ENCODE results near the gene HOXD3. TPM values are rescaled to one million over a fixed set of nuclear protein-coding genes. Genes with fewer than 3 reads are reported as not detected.

Gene HOXD3
- total and polyA plus RNA-seq, 5 donors from 2014 or later: not detected

DNA sequence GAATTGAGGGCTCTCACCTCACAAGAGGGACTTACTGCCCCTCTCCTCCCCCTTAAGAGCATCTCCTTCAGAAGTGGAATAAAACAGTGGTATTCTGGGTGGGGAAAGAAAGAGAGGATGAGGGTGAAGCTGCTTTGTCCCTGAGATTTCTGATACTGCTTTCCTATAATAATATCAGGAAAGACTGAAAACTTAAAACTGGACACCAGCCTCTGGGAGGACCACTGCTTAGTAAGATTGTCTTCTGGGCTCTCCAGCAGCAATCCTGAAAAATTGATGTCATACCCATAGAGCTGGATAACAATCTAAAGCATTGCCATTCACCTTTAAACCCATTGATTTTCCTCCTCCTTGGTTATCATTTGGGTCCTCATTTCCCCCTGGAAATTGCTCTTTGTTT, 10.5 kb upstream of the HOXD3 start:
- H3K4me1 ChIP-seq (ENCODE audit: control insufficient read depth, insufficient read depth, low read length, poor library complexity, severe bottlenecking): no peaks in the 10 kb centered on the region
- Mint-ChIP-seq H3K27me3 (peaks cover 89% of the 10 kb centered on the region), H3K9me3 (peaks cover 0 to 9% (median 0%) of the 10 kb centered on the region in 7 donors), H3K4me1 (peaks cover 0 to 14% (median 0%) of the 10 kb centered on the region in 4 donors), H3K36me3 (no peaks in the 10 kb centered on the region), H3K27ac (no peak overlapping the region), H3K4me3 (no peak overlapping the region)
- H3K36me3 ChIP-seq (ENCODE audit: control insufficient read depth, insufficient read depth, low read length): no peaks in the 10 kb centered on the region
- no peak overlapping the region for H3K4me3 ChIP-seq (ENCODE audit: low read depth, low read length)
- no peak for DNase-seq
- H3K27ac ChIP-seq (ENCODE audit: insufficient read depth, low read length, poor library complexity, severe bottlenecking): no peak overlapping the region
- H3K9me3 ChIP-seq (ENCODE audit: control insufficient read depth in 2 of 2, low read length in 2 of 2): peaks cover 0 to 4% of the 10 kb centered on the region in 2 experiments
- H3K27me3 ChIP-seq (ENCODE audit: control insufficient read depth, insufficient read depth, low read length): peaks cover 47% of the 10 kb centered on the region
- no peak for ATAC-seq (ENCODE audit: low read depth in 2 of 2)

DNA sequence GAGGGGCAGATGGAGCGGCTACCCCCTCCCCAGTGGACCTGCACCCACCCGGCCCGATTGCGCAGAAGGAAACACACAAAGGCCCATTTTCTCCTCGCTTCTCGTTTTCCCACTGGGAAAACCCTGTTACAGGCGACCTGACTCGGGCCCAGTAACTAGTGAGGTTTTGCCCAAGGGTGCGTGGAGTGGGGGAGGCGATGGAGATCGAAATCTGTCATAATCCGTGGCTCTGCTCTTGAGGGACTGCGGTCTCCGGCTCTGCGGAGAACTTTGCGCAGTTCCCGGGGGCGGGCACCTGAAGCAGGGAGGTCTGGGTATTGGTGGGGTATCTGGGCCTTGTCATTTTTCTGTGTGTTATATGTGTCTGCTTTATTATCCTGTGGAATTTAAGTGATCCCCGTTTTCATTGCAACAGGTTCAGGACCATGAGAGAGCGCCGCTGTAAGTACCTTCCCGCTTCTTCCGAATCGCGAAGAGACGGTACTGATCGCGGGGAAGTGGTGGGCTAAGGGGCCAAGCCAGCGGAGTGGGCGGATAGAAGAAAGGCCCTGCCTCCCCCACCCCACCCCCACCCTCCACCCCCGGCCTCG, 9.8 kb upstream of the HOXD3 start:
- Histone ChIP-seq H3K36me3 (ENCODE audit: control insufficient read depth, insufficient read depth, low read length) (no peaks in the 10 kb centered on the region), H3K4me3 (ENCODE audit: low read depth, low read length) (no peak overlapping the region), H3K27ac (ENCODE audit: insufficient read depth, low read length, poor library complexity, severe bottlenecking) (no peak overlapping the region), H3K9me3 (ENCODE audit: control insufficient read depth in 2 of 2, low read length in 2 of 2) (peaks cover 0 to 4% of the 10 kb centered on the region in 2 experiments), H3K4me1 (ENCODE audit: control insufficient read depth, insufficient read depth, low read length, poor library complexity, severe bottlenecking) (no peaks in the 10 kb centered on the region), H3K27me3 (ENCODE audit: control insufficient read depth, insufficient read depth, low read length) (peaks cover 41% of the 10 kb centered on the region)
- ATAC-seq (ENCODE audit: low read depth in 2 of 2) (no peak), DNase-seq (no peak)
- H3K4me3 Mint-ChIP-seq: no peak overlapping the region
- H3K4me1 Mint-ChIP-seq: peaks cover 0 to 14% (median 0%) of the 10 kb centered on the region in 4 donors
- peaks cover 0 to 9% (median 0%) of the 10 kb centered on the region in 7 donors for H3K9me3 Mint-ChIP-seq
- H3K36me3 Mint-ChIP-seq: no peaks in the 10 kb centered on the region
- H3K27ac Mint-ChIP-seq: peak overlapping the region in 1 of 3 donors; percentile 23
- peaks cover 85% of the 10 kb centered on the region for H3K27me3 Mint-ChIP-seq

DNA sequence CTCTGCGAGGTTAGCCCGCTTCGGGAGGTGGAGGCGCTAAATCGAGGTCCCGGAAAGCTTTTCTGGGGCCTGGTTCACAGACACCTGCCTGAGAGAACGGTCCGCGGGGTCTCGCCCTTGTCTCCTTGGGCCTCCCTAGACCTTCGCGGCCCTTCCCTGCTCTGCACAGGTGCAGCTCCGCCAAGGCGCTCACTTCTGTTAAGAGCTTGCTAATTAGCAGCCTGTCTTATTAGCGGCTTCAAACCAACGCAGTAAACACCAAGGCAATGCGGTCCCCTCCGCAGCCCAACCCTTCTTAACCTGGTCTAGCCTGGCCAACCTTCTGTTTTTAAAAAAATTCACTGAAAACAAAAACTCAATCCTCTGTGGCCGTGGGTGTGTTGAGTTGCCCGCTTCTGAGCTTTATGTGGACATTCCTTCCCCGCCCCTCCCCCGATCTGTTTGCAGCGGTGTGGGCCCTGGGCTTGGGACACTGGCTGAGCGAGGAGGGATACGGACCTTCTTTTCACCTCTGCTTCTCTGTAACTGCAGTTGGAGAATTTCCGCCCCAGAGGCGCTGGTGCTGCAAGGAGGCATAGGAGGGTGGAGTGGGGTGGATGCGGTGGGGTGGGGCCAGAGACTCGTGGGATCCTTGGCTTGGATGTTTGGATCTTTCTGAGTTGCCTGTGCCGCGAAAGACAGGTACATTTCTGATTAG, 9.2 kb upstream of the HOXD3 start:
- no peak for DNase-seq

GRCh38 chr2:176148751-176149421, 8.2 kb upstream of the HOXD3 start:
- Histone ChIP-seq H3K9me3 (ENCODE audit: control insufficient read depth in 2 of 2, low read length in 2 of 2) (peaks cover 0 to 4% of the 10 kb centered on the region in 2 experiments), H3K36me3 (ENCODE audit: control insufficient read depth, insufficient read depth, low read length) (no peaks in the 10 kb centered on the region), H3K4me3 (ENCODE audit: low read depth, low read length) (no peak overlapping the region), H3K27ac (ENCODE audit: insufficient read depth, low read length, poor library complexity, severe bottlenecking) (no peak overlapping the region), H3K27me3 (ENCODE audit: control insufficient read depth, insufficient read depth, low read length) (peaks cover 43% of the 10 kb centered on the region), H3K4me1 (ENCODE audit: control insufficient read depth, insufficient read depth, low read length, poor library complexity, severe bottlenecking) (no peaks in the 10 kb centered on the region)
- H3K4me1 Mint-ChIP-seq: peaks cover 0 to 14% (median 0%) of the 10 kb centered on the region in 4 donors
- H3K9me3 Mint-ChIP-seq: peaks cover 0 to 5% (median 0%) of the 10 kb centered on the region in 7 donors
- no peak overlapping the region for H3K27ac Mint-ChIP-seq
- DNase-seq: no peak
- H3K36me3 Mint-ChIP-seq: no peaks in the 10 kb centered on the region
- H3K27me3 Mint-ChIP-seq: peaks cover 89% of the 10 kb centered on the region
- H3K4me3 Mint-ChIP-seq: no peak overlapping the region
- ATAC-seq (ENCODE audit: low read depth in 2 of 2): no peak

More for the DNA sequence above, 9.2 kb upstream of the HOXD3 start:
- no peak overlapping the region for H3K27ac ChIP-seq (ENCODE audit: insufficient read depth, low read length, poor library complexity, severe bottlenecking)
- H3K4me1 ChIP-seq (ENCODE audit: control insufficient read depth, insufficient read depth, low read length, poor library complexity, severe bottlenecking): no peaks in the 10 kb centered on the region
- H3K27ac Mint-ChIP-seq: no peak overlapping the region
- peaks cover 89% of the 10 kb centered on the region for H3K27me3 Mint-ChIP-seq
- H3K9me3 ChIP-seq (ENCODE audit: control insufficient read depth in 2 of 2, low read length in 2 of 2): peaks cover 0 to 4% of the 10 kb centered on the region in 2 experiments
- H3K4me3 Mint-ChIP-seq: no peak overlapping the region
- H3K36me3 ChIP-seq (ENCODE audit: control insufficient read depth, insufficient read depth, low read length): no peaks in the 10 kb centered on the region
- no peak for ATAC-seq (ENCODE audit: low read depth in 2 of 2)
- no peak overlapping the region for H3K4me3 ChIP-seq (ENCODE audit: low read depth, low read length)
- peaks cover 0 to 14% (median 0%) of the 10 kb centered on the region in 4 donors for H3K4me1 Mint-ChIP-seq
- peaks cover 0 to 8% (median 0%) of the 10 kb centered on the region in 7 donors for H3K9me3 Mint-ChIP-seq
- no peaks in the 10 kb centered on the region for H3K36me3 Mint-ChIP-seq
- H3K27me3 ChIP-seq (ENCODE audit: control insufficient read depth, insufficient read depth, low read length): peaks cover 41% of the 10 kb centered on the region

DNA sequence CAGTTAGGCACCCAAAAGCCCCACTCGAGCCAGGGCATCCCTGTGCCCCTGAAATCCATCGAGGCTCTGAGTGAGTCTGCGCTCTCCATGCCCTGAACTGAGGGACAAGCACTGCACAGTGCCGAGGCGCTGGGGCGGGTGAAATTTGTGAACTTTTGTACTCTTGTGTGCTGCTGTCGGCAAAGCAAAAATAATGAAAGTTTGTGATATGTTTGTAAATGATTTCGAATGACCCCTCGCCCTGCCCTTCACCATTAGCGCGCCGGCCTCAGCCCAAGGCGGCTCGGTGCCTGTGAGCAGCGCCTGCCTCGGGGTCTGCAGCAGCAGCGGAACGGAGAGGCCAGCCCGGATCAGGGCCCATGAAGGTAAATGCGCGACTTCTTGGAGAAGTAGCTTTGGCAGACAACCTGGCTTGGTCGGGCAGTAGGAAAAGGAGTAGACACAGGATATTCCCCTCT, 7.6 kb upstream of the HOXD3 start:
- no peak for ATAC-seq (ENCODE audit: low read depth in 2 of 2)
- Histone ChIP-seq H3K27me3 (ENCODE audit: control insufficient read depth, insufficient read depth, low read length) (peaks cover 47% of the 10 kb centered on the region), H3K4me1 (ENCODE audit: control insufficient read depth, insufficient read depth, low read length, poor library complexity, severe bottlenecking) (no peaks in the 10 kb centered on the region)

DNA sequence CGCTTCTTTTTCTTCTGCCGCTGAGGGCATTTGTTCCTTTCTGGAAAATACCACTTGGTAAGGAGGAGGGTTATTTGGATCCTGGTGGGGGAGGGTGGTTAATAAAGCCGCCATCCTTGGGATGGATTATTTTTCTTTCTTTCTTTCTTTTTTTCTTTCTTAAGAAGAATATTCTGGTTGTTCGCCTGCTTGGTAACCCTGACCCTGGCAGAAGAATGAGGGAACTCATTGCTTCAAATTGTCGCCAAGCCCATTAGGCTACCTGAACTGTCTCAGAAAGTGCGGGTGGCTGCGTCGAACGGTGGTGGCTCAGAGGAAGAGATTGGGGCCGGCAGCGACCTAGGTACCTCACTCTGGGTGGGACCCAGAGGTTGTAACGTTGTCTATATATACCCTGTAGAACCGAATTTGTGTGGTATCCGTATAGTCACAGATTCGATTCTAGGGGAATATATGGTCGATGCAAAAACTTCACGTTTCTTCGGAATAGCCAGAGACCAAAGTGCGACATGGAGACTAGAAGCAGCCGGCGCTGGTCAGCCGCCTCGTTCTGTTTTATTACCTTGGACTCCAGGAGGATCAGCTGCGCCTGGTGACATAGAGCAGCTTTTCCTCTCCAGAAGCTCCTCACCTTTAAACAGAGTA, 7.0 kb upstream of the HOXD3 start:
- H3K27me3 ChIP-seq (ENCODE audit: control insufficient read depth, insufficient read depth, low read length): peaks cover 49% of the 10 kb centered on the region
- peaks cover 89% of the 10 kb centered on the region for H3K27me3 Mint-ChIP-seq
- no peak overlapping the region for H3K27ac ChIP-seq (ENCODE audit: insufficient read depth, low read length, poor library complexity, severe bottlenecking)
- H3K4me3 ChIP-seq (ENCODE audit: low read depth, low read length): no peak overlapping the region
- H3K36me3 ChIP-seq (ENCODE audit: control insufficient read depth, insufficient read depth, low read length): no peaks in the 10 kb centered on the region
- H3K36me3 Mint-ChIP-seq: no peaks in the 10 kb centered on the region
- peaks cover 0 to 8% (median 0%) of the 10 kb centered on the region in 7 donors for H3K9me3 Mint-ChIP-seq
- peaks cover 0 to 14% (median 0%) of the 10 kb centered on the region in 4 donors for H3K4me1 Mint-ChIP-seq
- DNase-seq: no peak
- H3K4me3 Mint-ChIP-seq: peak overlapping the region in 1 of 4 donors; percentile 0
- no peak for ATAC-seq (ENCODE audit: low read depth in 2 of 2)
- H3K9me3 ChIP-seq (ENCODE audit: control insufficient read depth in 2 of 2, low read length in 2 of 2): peaks cover 0 to 4% of the 10 kb centered on the region in 2 experiments
- no peaks in the 10 kb centered on the region for H3K4me1 ChIP-seq (ENCODE audit: control insufficient read depth, insufficient read depth, low read length, poor library complexity, severe bottlenecking)
- H3K27ac Mint-ChIP-seq: peak overlapping the region in 1 of 3 donors; percentile 64

More for the DNA sequence above, 7.6 kb upstream of the HOXD3 start:
- no peak overlapping the region for H3K4me3 ChIP-seq (ENCODE audit: low read depth, low read length)
- Mint-ChIP-seq H3K4me3 (no peak overlapping the region), H3K36me3 (no peaks in the 10 kb centered on the region), H3K9me3 (peaks cover 0 to 6% (median 0%) of the 10 kb centered on the region in 7 donors), H3K4me1 (peaks cover 0 to 14% (median 0%) of the 10 kb centered on the region in 4 donors), H3K27me3 (peaks cover 89% of the 10 kb centered on the region), H3K27ac (no peak overlapping the region)
- H3K9me3 ChIP-seq (ENCODE audit: control insufficient read depth in 2 of 2, low read length in 2 of 2): peaks cover 0 to 4% of the 10 kb centered on the region in 2 experiments
- no peak for DNase-seq
- H3K36me3 ChIP-seq (ENCODE audit: control insufficient read depth, insufficient read depth, low read length): no peaks in the 10 kb centered on the region
- no peak overlapping the region for H3K27ac ChIP-seq (ENCODE audit: insufficient read depth, low read length, poor library complexity, severe bottlenecking)
